H1 (cell line): ENCODE results near the gene RNPEPL1. TPM values are rescaled to one million over a fixed set of nuclear protein-coding genes. Genes with fewer than 3 reads are reported as not detected.

Experiments
- CTCF ChIA-PET: fragments of 300-600 bp; sonication (Branson Sonifier 250); formaldehyde crosslinking; loops from one replicate; lab custom pipeline; 2021; ENCODE audit not compliant: partially characterized antibody; lab: Charles Lee
- POLR2A ChIA-PET: fragments of 300-600 bp; sonication (Branson Sonifier 250); formaldehyde crosslinking; loops from one replicate; lab custom pipeline; 2021; ENCODE audit warnings: inconsistent platforms; ENCODE audit not compliant: partially characterized antibody; lab: Charles Lee
- DNase-seq, 2 experiments: peaks; one replicate each; pipeline versions ENCODE4 v3.0.0 to v3.0.0-alpha.2; 2010 to 2022; ENCODE audit warnings: low spot score in 2 of 2, low read depth in 1 of 2, mixed read lengths in 1 of 2
- FAIRE-seq: peaks from 2 replicates; lab custom pipeline; 2011; peaks lifted over from hg19 to GRCh38; lab: Jason Lieb, UNC
- H2AFZ ChIP-seq: 2 replicates; pipeline ENCODE4 v1.8.1; 2012; ENCODE audit warnings: low read length, inconsistent platforms
- H2AK5ac ChIP-seq: 2 replicates; pipeline ENCODE4 v1.6.1; 2013; ENCODE audit warnings: low read depth, low read length
- H2BK120ac ChIP-seq: replicated peaks from 2 replicates; pipeline ENCODE3; 2013; ENCODE audit warnings: low read depth, low read length, inconsistent platforms
- H2BK12ac ChIP-seq: 2 replicates; pipeline ENCODE4 v1.6.1; 2013; ENCODE audit warnings: low read depth, low read length
- H2BK15ac ChIP-seq: 2 replicates; pipeline ENCODE4 v1.6.1; 2013; ENCODE audit warnings: low read length
- H2BK20ac ChIP-seq: 2 replicates; pipeline ENCODE4 v1.6.1; 2013; ENCODE audit warnings: low read length
- H2BK5ac ChIP-seq: 2 replicates; pipeline ENCODE4 v1.6.1; 2013; ENCODE audit warnings: low read depth, low read length
- H3K14ac ChIP-seq: 2 replicates; pipeline ENCODE4 v1.6.1; 2013; ENCODE audit warnings: inconsistent platforms; ENCODE audit not compliant: insufficient read length
- H3K18ac ChIP-seq: 2 replicates; pipeline ENCODE4 v1.6.1; 2013; ENCODE audit warnings: low read length; ENCODE audit errors: extremely low read depth
- H3K23ac ChIP-seq: 2 replicates; pipeline ENCODE4 v1.6.1; 2013; ENCODE audit warnings: inconsistent platforms; ENCODE audit not compliant: insufficient read length
- H3K23me2 ChIP-seq: 2 replicates; pipeline ENCODE4 v1.6.1; 2013; ENCODE audit warnings: low read depth, low read length
- H3K27ac ChIP-seq: 2 replicates; pipeline ENCODE4 v1.6.1; 2011; ENCODE audit warnings: low read depth, low read length, inconsistent platforms
- H3K27me3 ChIP-seq, 4 experiments: replicated peaks in 1 of 4; 1 replicate in 1 of 4; 2 replicates in 3 of 4; pipeline versions ENCODE4 v1.6.1 to v1.8.1; 2011 to 2013; ENCODE audit warnings: low read length in 3 of 4, mild to moderate bottlenecking in 3 of 4, inconsistent platforms in 2 of 4, mixed read lengths in 2 of 4, moderate library complexity in 1 of 4; ENCODE audit not compliant: control insufficient read depth in 3 of 4, insufficient read depth in 3 of 4; ENCODE audit errors: extremely low read depth in 1 of 4
- H3K36me3 ChIP-seq, 4 experiments: 2 replicates each; pipeline versions ENCODE4 v1.6.1 to v1.8.1; 2011 to 2013; ENCODE audit warnings: mild to moderate bottlenecking in 4 of 4, low read length in 3 of 4, moderate library complexity in 2 of 4, control low read depth in 1 of 4, inconsistent platforms in 1 of 4; ENCODE audit not compliant: insufficient read depth in 4 of 4, control insufficient read depth in 2 of 4
- H3K4ac ChIP-seq: replicated peaks from 2 replicates; pipeline ENCODE3; 2013; ENCODE audit warnings: low read length, low read depth, mixed read lengths, inconsistent platforms; ENCODE audit not compliant: insufficient read length
- H3K4me1 ChIP-seq, 4 experiments: replicated peaks in 1 of 4; 1 replicate in 1 of 4; 2 replicates in 3 of 4; pipeline versions ENCODE4 v1.6.1 to v1.8.1; 2011 to 2013; ENCODE audit warnings: low read length in 3 of 4, inconsistent platforms in 2 of 4, mixed read lengths in 1 of 4; ENCODE audit not compliant: insufficient read depth in 4 of 4, control insufficient read depth in 3 of 4
- H3K4me2 ChIP-seq, 2 experiments: 2 replicates each; pipeline versions ENCODE4 v1.6.1 to v1.8.1; 2011 to 2013; ENCODE audit warnings: low read depth in 2 of 2, low read length in 2 of 2, control low read depth in 1 of 2, inconsistent platforms in 1 of 2, mild to moderate bottlenecking in 1 of 2; ENCODE audit not compliant: insufficient read depth in 1 of 2
- H3K4me3 ChIP-seq, 4 experiments: fragments of 200-600, 300-600 bp in 1 of 4; sonication (generic), shearing (Covaris generic), sonication (Bioruptor Twin) in 1 of 4; 2 replicates each; pipeline versions ENCODE4 v1.5.1 to v1.8.1; 2011 to 2016; ENCODE audit warnings: low read length in 4 of 4, low read depth in 3 of 4, control low read depth in 2 of 4, inconsistent platforms in 2 of 4, mild to moderate bottlenecking in 2 of 4, mixed read lengths in 1 of 4, moderate library complexity in 1 of 4; ENCODE audit not compliant: insufficient read depth in 2 of 4; ENCODE audit errors: extremely low read depth in 1 of 4
- H3K56ac ChIP-seq: replicated peaks from 2 replicates; pipeline ENCODE3; 2013; ENCODE audit warnings: low read depth, mild to moderate bottlenecking, mixed read lengths, low read length, inconsistent platforms; ENCODE audit not compliant: insufficient read length
- H3K79me1 ChIP-seq: 2 replicates; pipeline ENCODE4 v1.6.1; 2013; ENCODE audit warnings: low read depth, low read length, control low read depth
- H3K79me2 ChIP-seq, 2 experiments: 2 replicates each; pipeline versions ENCODE4 v1.6.1 to v1.8.1; 2012 to 2013; ENCODE audit warnings: low read length in 2 of 2, mild to moderate bottlenecking in 2 of 2, inconsistent platforms in 1 of 2; ENCODE audit not compliant: insufficient read depth in 2 of 2, control insufficient read depth in 1 of 2
- H3K9ac ChIP-seq, 4 experiments: replicated peaks in 1 of 4; 1 replicate in 1 of 4; 2 replicates in 3 of 4; pipeline versions ENCODE4 v1.6.1 to v1.8.1; 2011 to 2013; ENCODE audit warnings: low read depth in 3 of 4, low read length in 3 of 4, control low read depth in 2 of 4, mild to moderate bottlenecking in 2 of 4, moderate library complexity in 2 of 4, inconsistent platforms in 1 of 4; ENCODE audit errors: extremely low read depth in 1 of 4
- H3K9me3 ChIP-seq, 2 experiments: 2 replicates each; pipeline versions ENCODE4 v1.6.1 to v1.8.1; 2012 to 2013; ENCODE audit warnings: mild to moderate bottlenecking in 2 of 2, moderate library complexity in 2 of 2, control low read depth in 1 of 2, inconsistent platforms in 1 of 2, low read depth in 1 of 2, low read length in 1 of 2, mixed read lengths in 1 of 2; ENCODE audit not compliant: insufficient read depth in 2 of 2
- H4K20me1 ChIP-seq, 2 experiments: replicated peaks in 1 of 2; 2 replicates each; pipeline versions ENCODE3 to v1.8.1; 2011 to 2013; ENCODE audit warnings: inconsistent platforms in 2 of 2, low read length in 2 of 2, mild to moderate bottlenecking in 1 of 2; ENCODE audit not compliant: insufficient read depth in 2 of 2, control insufficient read depth in 1 of 2
- H4K5ac ChIP-seq: 2 replicates; pipeline ENCODE4 v1.6.1; 2013; ENCODE audit warnings: low read length, low read depth, mixed read lengths, inconsistent platforms; ENCODE audit not compliant: insufficient read length
- H4K8ac ChIP-seq: 2 replicates; pipeline ENCODE4 v1.8.0; 2013; ENCODE audit warnings: mild to moderate bottlenecking, moderate library complexity, low read length, inconsistent platforms; ENCODE audit not compliant: insufficient read depth; ENCODE audit errors: extremely low read depth
- H4K91ac ChIP-seq: replicated peaks from 2 replicates; pipeline ENCODE3; 2013; ENCODE audit warnings: low read length, mixed read lengths, inconsistent platforms; ENCODE audit not compliant: insufficient read length
- CBX5 ChIP-seq: fragments of 300-800, 300-1000 bp; sonication (generic); IDR thresholded peaks from 2 replicates; pipeline ENCODE4 v1.7.1; 2016; ENCODE audit warnings: antibody characterized with exemption, low read length, low read depth
- CBX8 ChIP-seq: fragments of 300-800, 300-1000 bp; sonication (generic); IDR thresholded peaks from 2 replicates; pipeline ENCODE4 v1.7.1; 2016; ENCODE audit warnings: low read depth, low read length, borderline replicate concordance
- MAFK ChIP-seq: IDR thresholded peaks from 2 replicates; pipeline ENCODE4 v1.6.1; 2012; ENCODE audit warnings: low read depth, mild to moderate bottlenecking, improper control_type of control experiment, low read length
- POLR2AphosphoS5 ChIP-seq: IDR thresholded peaks from 2 replicates; pipeline ENCODE4 v1.6.1; 2011; ENCODE audit warnings: low read depth, low read length
- RBBP5 ChIP-seq: IDR thresholded peaks from 2 replicates; pipeline ENCODE4 v1.7.1; 2012; ENCODE audit warnings: low read depth, mild to moderate bottlenecking, inconsistent platforms, low read length, moderate library complexity, borderline replicate concordance
- whole genome bisulfite sequencing, 2 experiments: shearing (Covaris generic) in 1 of 2; methylation state at CpG; one replicate each; pipeline versions ENCODE4 v1.1.6 to v1.1.7; 2013 to 2015; ENCODE audit warnings: low lambda C conversion rate in 2 of 2, mixed read lengths in 2 of 2, inconsistent platforms in 1 of 2, low coverage in 1 of 2, missing lambda C conversion rate in 1 of 2; ENCODE audit not compliant: insufficient replicate concordance in 2 of 2, insufficient coverage in 1 of 2, insufficient read length in 1 of 2; ENCODE audit errors: extremely low coverage in 1 of 2, missing lambda C conversion rate in 1 of 2; 5-methylcytosine and 5-hydroxymethylcytosine counted together
- polyA plus RNA-seq, 7 experiments: library from polyadenylated mRNA; depleted of rRNA in 3 of 7; stranded (reverse) in 5 of 7; unstranded in 2 of 7; fragments of >200 nt in 5 of 7; fragments of 200-250 nt in 2 of 7; gene quantifications; 1 replicate in 5 of 7; 2 replicates in 1 of 7; 4 replicates in 1 of 7; pipeline versions ENCODE4 v1.2.1 to v1.2.3, GENCODE V29; 2011 to 2013; ENCODE audit warnings: missing spikeins in 2 of 7, mixed read lengths in 2 of 7
- total RNA-seq: library from RNA; stranded (reverse); fragmentation: NEBNext Ultra II Directional; extraction: Animal tissue kit (Norgen Biotek cat#: 25700); gene quantifications from 2 replicates; pipeline ENCODE4 v1.2.1, GENCODE V29; 2021
- TF ChIP-seq, protein P1 (sequence below): IDR thresholded peaks from 2 replicates; pipeline ENCODE4 v1.6.1; 2012; ENCODE audit warnings: inconsistent platforms

RNPEPL1 gene
- total and polyA plus RNA-seq, 2 of the 8 experiments (the other 6 are each of a cell fraction or from before 2014, with no cell fraction given): 9.0 to 11.3 TPM

DNA sequence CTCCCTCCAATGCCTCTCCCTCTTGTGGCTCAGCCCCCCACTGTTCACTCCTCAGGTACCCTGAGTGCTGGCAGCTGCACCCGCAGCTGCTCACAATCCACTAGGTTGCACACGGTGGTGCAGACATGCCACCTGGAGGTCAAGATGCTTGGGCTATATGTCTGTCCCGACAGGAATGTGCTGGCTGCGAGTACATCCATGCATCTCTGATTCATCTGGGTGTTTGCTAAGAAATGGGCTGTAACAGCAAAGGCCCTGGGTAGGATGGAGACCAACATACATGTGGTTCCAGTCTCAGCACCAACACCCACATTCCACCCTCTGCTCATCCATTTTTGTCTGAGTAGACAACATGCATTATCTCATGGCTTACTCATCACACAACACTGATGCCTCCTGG, 41.8 kb upstream of the RNPEPL1 start:
- no peak overlapping the region for H2AK5ac ChIP-seq
- no peaks in the 10 kb centered on the region for H3K79me2 ChIP-seq
- H3K14ac ChIP-seq: no peak overlapping the region
- peaks cover 0 to 1% of the 10 kb centered on the region in 2 experiments for H4K20me1 ChIP-seq
- no peak overlapping the region for H3K4me3 ChIP-seq
- H3K9ac ChIP-seq: no peak overlapping the region
- H2BK20ac ChIP-seq: no peak overlapping the region
- H4K91ac ChIP-seq: no peak overlapping the region
- no peak overlapping the region for H3K27ac ChIP-seq
- ChIA-PET POLR2A (no interaction called here), CTCF (interaction anchor here (0.5 to 3.4 kb wide), 2 partner anchors 13 to 24 kb away, joined by 3 to 14 read pairs; no protein-coding TSS in a partner anchor)
- no peak overlapping the region for H3K18ac ChIP-seq
- no peak overlapping the region for H3K4me2 ChIP-seq
- H2AFZ ChIP-seq: no peak overlapping the region
- no peak overlapping the region for H3K23ac ChIP-seq
- no peak overlapping the region for H2BK15ac ChIP-seq
- H3K27me3 ChIP-seq: no peaks in the 10 kb centered on the region
- H3K79me1 ChIP-seq: no peaks in the 10 kb centered on the region; the same call in 1 of the 2 replicates
- H3K9me3 ChIP-seq: peaks cover 29 to 64% of the 10 kb centered on the region in 2 experiments
- no peaks in the 10 kb centered on the region; a peak in 2 of 8 replicates for H3K36me3 ChIP-seq
- H4K8ac ChIP-seq: no peak overlapping the region
- H3K4me1 ChIP-seq: no peaks in the 10 kb centered on the region
- TF ChIP-seq, protein P1, sequence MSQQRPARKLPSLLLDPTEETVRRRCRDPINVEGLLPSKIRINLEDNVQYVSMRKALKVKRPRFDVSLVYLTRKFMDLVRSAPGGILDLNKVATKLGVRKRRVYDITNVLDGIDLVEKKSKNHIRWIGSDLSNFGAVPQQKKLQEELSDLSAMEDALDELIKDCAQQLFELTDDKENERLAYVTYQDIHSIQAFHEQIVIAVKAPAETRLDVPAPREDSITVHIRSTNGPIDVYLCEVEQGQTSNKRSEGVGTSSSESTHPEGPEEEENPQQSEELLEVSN: no peak
- TF ChIP-seq RBBP5 (no peak), CBX5 (no peak), MAFK (no peak), POLR2AphosphoS5 (no peak), CBX8 (no peak)
- H3K23me2 ChIP-seq: peaks cover 7% of the 10 kb centered on the region; the same call in 1 of the 2 replicates
- no peak overlapping the region for H2BK5ac ChIP-seq
- no peak overlapping the region for H2BK12ac ChIP-seq
- DNase-seq (no peak), FAIRE-seq (no peak)
- 68% methylated on average over 4 of the region's 4 CpGs; no CpG with 5 or more reads in 1 of the 2 experiments for WGBS, 2 experiments
- H4K5ac ChIP-seq: no peak overlapping the region
- H2BK120ac ChIP-seq: no peak overlapping the region
- H3K56ac ChIP-seq: no peak overlapping the region
- no peak overlapping the region for H3K4ac ChIP-seq
